GM19468 (cell line): Measurements from ENCODE around the gene TRPC4AP.

Source experiments
- ATAC-seq: cut with Tn5 transposase; IDR thresholded peaks from one replicate; pipeline ENCODE4 v1.9.1; 2021; ENCODE audit warnings: mild to moderate bottlenecking, moderate library complexity, moderate number of reproducible peaks; ENCODE audit not compliant: unreplicated experiment; ENCODE audit errors: extremely low read depth

The TRPC4AP gene

GRCh38 chr20:34992751-34993417 is 99.7 kb downstream of the TRPC4AP start:
- no peak for ATAC-seq

GRCh38 chr20:34990661-34991214 is 101.9 kb downstream of the TRPC4AP start:
- no peak for ATAC-seq

GRCh38 chr20:34990231-34990630 is 102.4 kb downstream of the TRPC4AP start:
- ATAC-seq = no peak

GRCh38 chr20:34989670-34990069 is 102.9 kb downstream of the TRPC4AP start:
- no peak for ATAC-seq

DNA sequence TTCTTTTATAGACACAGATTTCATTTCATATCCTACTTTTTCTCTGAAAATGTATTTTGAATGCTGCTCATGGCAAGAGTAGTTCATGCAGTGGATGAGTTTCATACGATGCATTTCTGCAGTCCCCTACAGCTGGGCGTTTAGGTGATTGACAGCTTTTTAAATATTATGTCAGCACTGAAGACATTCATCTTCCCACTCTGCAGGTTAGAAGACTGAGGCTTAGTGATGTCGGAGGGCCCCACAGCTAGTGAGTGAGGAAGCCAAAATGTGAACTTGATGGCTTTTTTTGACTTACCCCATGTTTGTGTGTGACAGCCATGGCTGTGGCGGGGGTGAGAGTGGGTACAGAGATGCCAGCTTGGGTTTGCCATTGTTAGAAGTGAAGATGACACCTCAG is 103.5 kb downstream of the TRPC4AP start:
- no peak for ATAC-seq

DNA sequence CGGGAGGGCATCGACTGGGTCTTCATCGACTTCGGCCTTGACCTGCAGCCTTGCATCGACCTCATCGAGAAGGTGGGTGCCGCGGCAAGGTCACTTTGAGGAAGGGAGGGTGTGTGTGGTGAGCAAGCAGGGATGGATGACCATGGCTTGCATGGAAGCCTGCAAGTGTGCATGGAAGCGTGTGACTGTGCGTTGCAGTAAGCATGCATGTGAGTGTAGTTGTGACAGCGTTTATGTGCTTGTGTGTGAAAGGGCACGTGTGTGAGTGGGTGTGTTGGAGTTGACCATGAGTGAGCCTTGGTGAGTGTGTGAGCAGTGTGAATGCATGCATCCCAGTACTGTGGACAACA is 104.4 kb downstream of the TRPC4AP start:
- ATAC-seq = no peak

- ATAC-seq = no peak
Measured at GRCh38 chr20:34987288-34988190, 105.1 kb downstream of the TRPC4AP start.

- no peak for ATAC-seq
Measured at GRCh38 chr20:34986311-34987287, 106.0 kb downstream of the TRPC4AP start.

DNA sequence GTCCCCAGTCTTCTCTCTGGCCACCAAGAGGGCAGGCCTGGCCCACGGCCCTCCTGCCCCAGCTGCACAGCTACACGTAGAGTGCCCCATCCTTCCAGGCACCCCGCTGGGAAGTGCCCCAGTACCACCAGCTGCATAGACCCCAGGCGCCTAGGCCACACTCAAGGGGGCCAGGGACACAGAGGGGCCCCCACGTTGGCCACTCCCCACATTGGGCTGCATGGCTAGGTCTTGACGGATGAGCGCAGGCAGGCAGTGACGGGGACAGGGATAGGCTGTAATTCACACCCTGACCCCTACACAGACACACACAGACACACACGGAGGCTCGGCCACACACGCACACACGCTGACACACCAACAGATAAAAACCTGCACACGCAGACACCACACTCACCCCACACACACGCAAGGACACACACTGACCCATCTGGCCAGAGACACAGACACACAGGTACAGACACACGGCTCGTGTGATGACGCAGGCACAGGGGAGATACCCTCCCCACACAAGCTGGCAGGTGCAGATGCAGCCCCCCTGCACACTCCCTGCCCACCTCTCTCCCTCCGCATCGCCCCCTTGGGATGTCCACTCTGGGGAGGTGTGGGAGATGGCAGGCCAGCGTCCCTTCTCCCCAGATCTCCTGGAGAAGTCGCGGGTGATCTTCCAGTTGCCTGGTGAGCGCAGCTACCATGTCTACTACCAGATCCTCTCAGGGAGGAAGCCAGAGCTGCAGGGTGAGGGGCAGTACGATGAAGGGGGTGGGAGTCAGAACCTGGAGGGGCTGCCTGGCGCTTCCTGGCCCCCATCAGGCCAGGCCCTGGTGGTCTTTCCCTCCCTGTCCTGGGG is 106.9 kb downstream of the TRPC4AP start:
- no peak for ATAC-seq

DNA sequence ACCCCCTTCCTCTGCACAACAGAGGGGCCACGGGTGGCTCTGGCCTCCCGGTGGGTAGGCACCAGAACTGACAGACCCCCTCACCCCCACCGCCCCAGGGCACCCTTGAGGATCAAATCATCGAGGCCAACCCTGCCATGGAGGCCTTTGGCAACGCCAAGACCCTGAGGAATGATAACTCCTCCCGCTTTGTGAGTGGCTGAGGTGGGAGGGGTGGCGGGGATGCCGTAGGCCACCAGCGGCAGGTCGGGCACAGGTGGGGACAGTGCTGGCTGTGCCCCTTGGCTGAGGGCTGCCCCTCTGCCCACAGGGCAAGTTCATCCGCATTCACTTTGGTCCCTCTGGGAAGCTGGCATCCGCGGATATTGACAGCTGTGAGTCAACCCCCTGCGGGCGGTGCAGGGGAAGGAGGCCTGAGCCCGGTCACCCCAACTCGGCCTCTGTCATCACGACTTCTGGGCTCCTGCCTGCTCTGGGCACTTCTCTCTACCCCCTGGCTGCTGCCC is 107.8 kb downstream of the TRPC4AP start:
- no peak for ATAC-seq

DNA sequence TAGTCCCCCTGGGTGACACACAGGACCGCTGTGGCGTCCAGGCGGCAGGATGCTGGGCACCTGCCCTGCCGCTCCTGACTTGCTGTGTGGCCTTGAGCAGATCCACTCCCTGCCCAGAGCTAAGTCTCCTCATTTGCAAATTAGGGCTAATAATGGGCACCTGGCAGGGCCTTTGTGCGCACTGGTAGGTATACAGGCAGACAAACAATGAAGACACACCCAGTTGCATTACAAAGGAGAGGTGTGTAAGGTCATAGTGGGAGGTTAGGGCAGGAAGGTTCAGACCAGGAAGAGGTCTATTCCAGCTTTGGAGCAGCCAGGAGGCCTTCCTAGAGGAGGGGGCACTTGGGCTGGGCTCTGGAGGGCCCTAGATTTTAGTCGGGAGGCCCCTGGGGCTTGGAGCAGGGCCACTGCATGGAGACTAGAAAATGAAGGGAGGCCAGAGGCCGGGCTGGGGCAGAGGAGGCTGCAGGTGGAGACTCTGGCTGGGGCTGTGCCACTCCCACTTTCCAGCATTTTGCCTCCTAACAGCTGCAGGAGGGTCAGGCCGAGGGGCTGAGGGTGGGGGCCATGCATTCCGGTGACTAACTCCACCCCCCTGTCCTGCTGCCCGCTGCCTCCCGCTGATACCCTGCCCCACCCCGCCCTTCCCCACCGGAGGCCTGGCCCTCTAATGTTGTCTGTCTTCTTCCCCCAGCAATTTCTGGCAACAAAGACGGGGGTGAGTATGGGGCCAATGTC is 108.4 kb downstream of the TRPC4AP start:
- ATAC-seq = no peak

GRCh38 chr20:34983089-34983820 is 109.4 kb downstream of the TRPC4AP start:
- ATAC-seq = no peak

DNA sequence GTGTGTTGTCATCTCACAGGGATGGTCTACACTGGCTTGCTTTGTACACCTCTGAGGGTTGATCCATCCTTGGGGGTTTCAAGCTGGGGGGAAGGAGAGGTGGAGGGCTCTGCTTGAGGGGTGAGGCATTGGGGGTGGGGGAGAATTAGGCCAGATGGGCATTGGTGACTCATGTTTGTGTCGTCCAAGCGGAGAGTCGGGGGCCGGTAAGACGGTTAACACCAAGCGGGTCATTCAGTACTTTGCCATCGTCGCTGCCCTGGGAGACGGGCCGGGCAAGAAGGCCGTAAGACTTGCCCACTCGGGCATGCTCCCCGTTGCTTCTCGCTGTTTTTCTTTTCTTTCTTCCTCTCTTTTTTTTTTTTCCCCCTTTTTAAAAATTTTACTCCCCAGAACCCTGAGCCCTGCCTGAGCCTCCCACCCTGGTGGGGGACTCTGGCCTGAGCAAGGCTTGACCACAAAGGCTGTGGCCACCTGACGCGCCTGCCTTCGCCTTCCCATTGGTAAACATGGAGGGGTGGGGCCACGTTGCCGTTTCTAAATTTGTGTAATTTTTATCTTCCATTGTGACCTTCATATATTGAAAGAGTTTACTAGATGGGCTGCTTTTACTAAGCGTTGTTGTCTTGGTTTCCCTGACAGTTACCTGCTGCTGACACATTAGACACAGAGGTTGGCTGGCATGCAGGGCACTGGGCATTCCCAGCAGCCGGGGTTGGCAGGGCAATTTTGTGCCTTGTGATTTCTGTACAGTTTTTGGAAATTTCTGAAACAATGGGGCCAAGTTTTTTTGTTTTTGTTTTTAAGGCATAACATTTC is 110.1 kb downstream of the TRPC4AP start:
- no peak for ATAC-seq

DNA sequence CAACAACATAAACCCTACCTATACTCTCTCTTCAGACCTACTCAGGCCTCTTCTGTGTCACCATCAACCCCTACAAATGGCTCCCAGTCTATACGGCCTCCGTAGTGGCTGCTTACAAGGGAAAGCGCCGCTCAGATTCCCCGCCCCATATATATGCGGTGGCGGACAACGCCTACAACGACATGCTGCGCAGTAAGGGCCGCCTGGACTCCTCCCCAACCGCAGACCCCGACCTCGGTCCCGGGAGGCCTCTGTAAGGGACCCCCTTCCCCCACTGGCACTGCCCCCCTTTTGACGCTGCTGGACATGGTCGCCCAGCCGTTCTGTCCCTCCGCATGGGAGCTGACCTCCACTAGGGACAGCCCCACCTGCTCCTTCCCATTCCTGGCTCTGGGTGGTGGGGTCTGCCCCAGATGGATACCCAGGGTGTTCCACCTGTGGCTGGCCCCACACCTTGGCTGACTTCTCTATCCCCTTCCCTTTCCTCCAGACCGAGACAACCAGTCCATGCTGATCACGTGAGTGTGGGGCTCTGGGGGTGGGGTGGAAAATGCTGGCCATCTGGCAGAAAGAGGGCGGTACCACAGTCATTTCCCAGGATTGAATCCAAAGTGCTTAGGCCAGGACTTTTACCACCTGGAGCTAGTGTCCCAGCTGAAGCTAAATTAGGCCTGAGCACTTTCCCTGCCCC is 111.9 kb downstream of the TRPC4AP start:
- no peak for ATAC-seq

GRCh38 chr20:34979366-34980153 is 113.0 kb downstream of the TRPC4AP start:
- ATAC-seq = no peak
